Stimulated activated CD4-positive, alpha-beta T cell treated with anti-CD3 and anti-CD28 coated beads, Interleukin-1b, Interleukin-23, amount 100 ng/mL, for 1 hour (primary cell): ENCODE measurements around the gene TKT.
"Not testable (repeated sequence)": the region's sequence is repeated elsewhere in the genome, so short reads cannot be mapped to it uniquely, and the experiment has no call there.

ENCODE experiments used
- DNase-seq, 2 donors: peaks; one replicate each; pipeline ENCODE4 v3.0.0-alpha.2; 2020; ENCODE audit warnings: low read depth in 2 of 2

The TKT gene

GRCh38 chr3:53255775-53256703 lies at the start of gene TKT:
TSS of gene TKT (minus strand) at chr3:53256022. CDS start at chr3:53255942, 80 bp downstream.
- DNase-seq: peak; percentile 51 to 63

GRCh38 chr3:53303957-53304356 lies 48.1 kb upstream of the TKT start:
- no peak for DNase-seq

GRCh38 chr3:53303549-53303948 lies 47.7 kb upstream of the TKT start:
- no peak for DNase-seq

GRCh38 chr3:53300826-53301225 lies 45.0 kb upstream of the TKT start:
- no peak for DNase-seq

- not testable (repeated sequence) for DNase-seq
Observed at GRCh38 chr3:53299611-53300023, 43.8 kb upstream of the TKT start.

- DNase-seq: no peak
Observed at GRCh38 chr3:53295410-53295809, 39.6 kb upstream of the TKT start.

- no peak for DNase-seq
Observed at GRCh38 chr3:53293867-53294266, 38.0 kb upstream of the TKT start.

GRCh38 chr3:53288214-53288613 lies 32.4 kb upstream of the TKT start:
- no peak for DNase-seq

GRCh38 chr3:53287131-53287629 lies 31.4 kb upstream of the TKT start:
- no peak for DNase-seq

- DNase-seq: no peak
Observed at GRCh38 chr3:53286727-53287126, 30.9 kb upstream of the TKT start.

GRCh38 chr3:53282581-53282980 lies 26.8 kb upstream of the TKT start:
- DNase-seq: no peak

GRCh38 chr3:53278667-53279066 lies 22.8 kb upstream of the TKT start:
- no peak for DNase-seq

GRCh38 chr3:53274938-53275605 lies 19.2 kb upstream of the TKT start:
- DNase-seq: no peak

GRCh38 chr3:53273146-53273670 lies 17.4 kb upstream of the TKT start:
- DNase-seq: no peak

GRCh38 chr3:53269888-53270880 lies 14.4 kb upstream of the TKT start:
- DNase-seq: no peak

- not testable (repeated sequence) for DNase-seq
Observed at GRCh38 chr3:53269193-53269592, 13.4 kb upstream of the TKT start.

GRCh38 chr3:53267766-53268165 lies 11.9 kb upstream of the TKT start:
- no peak for DNase-seq

- no peak for DNase-seq
Observed at GRCh38 chr3:53264718-53265117, 8.9 kb upstream of the TKT start.

GRCh38 chr3:53263907-53264306 lies 8.1 kb upstream of the TKT start:
- no peak for DNase-seq

- no peak for DNase-seq
Observed at GRCh38 chr3:53261712-53262111, 5.9 kb upstream of the TKT start.

- no peak for DNase-seq
Observed at GRCh38 chr3:53260286-53260785, 4.5 kb upstream of the TKT start.
